ENCODE measurements around the gene C12orf75.
"Not testable (repeated sequence)": the region's sequence is repeated elsewhere in the genome, so short reads cannot be mapped to it uniquely, and the experiment has no call there.

Gene C12orf75

GRCh38 chr12:105384220-105384619 is 53.7 kb downstream of the C12orf75 start:
- DNase-seq, result no peak

GRCh38 chr12:105384916-105385535 is 54.5 kb downstream of the C12orf75 start:
- DNase-seq, result no peak

- DNase-seq, result no peak
Observed at GRCh38 chr12:105386431-105386830, 55.9 kb downstream of the C12orf75 start.

- no peak for DNase-seq
Observed at GRCh38 chr12:105391231-105391630, 60.7 kb downstream of the C12orf75 start.

- DNase-seq, result no peak
Observed at GRCh38 chr12:105393587-105393986, 63.1 kb downstream of the C12orf75 start.

- no peak for DNase-seq
Observed at GRCh38 chr12:105396024-105396423, 65.5 kb downstream of the C12orf75 start.

GRCh38 chr12:105396983-105397382 is 66.5 kb downstream of the C12orf75 start:
- no peak for DNase-seq

GRCh38 chr12:105398930-105399329 is 68.4 kb downstream of the C12orf75 start:
- DNase-seq, result no peak

GRCh38 chr12:105399428-105400081 is 69.1 kb downstream of the C12orf75 start:
- no peak for DNase-seq

- no peak for DNase-seq
Observed at GRCh38 chr12:105400227-105400626, 69.7 kb downstream of the C12orf75 start.

GRCh38 chr12:105401198-105401597 is 70.7 kb downstream of the C12orf75 start:
- DNase-seq, result no peak

- no peak for DNase-seq
Observed at GRCh38 chr12:105402366-105402765, 71.9 kb downstream of the C12orf75 start.

- DNase-seq, result no peak
Observed at GRCh38 chr12:105403095-105403494, 72.6 kb downstream of the C12orf75 start.

GRCh38 chr12:105404134-105404533 is 73.6 kb downstream of the C12orf75 start:
- DNase-seq, result not testable (repeated sequence)

- DNase-seq, result no peak
Observed at GRCh38 chr12:105406497-105406896, 76.0 kb downstream of the C12orf75 start.

- DNase-seq, result no peak
Observed at GRCh38 chr12:105409279-105409678, 78.8 kb downstream of the C12orf75 start.

GRCh38 chr12:105409801-105410471 is 79.4 kb downstream of the C12orf75 start:
- peak; percentile 17 to 40 for DNase-seq

GRCh38 chr12:105413911-105414487 is 83.5 kb downstream of the C12orf75 start:
- DNase-seq, result no peak

GRCh38 chr12:105417732-105418131 is 87.2 kb downstream of the C12orf75 start:
- DNase-seq, result no peak

GRCh38 chr12:105418229-105418628 is 87.7 kb downstream of the C12orf75 start:
- DNase-seq, result no peak

GRCh38 chr12:105418821-105419291 is 88.4 kb downstream of the C12orf75 start:
- no peak for DNase-seq

GRCh38 chr12:105419606-105420005 is 89.1 kb downstream of the C12orf75 start:
- no peak for DNase-seq

GRCh38 chr12:105420046-105420445 is 89.6 kb downstream of the C12orf75 start:
- no peak for DNase-seq

Data from Kasumi-1 (cell line).